ENCODE measurements around the gene TPSD1. TPM values are rescaled to one million over a fixed set of nuclear protein-coding genes. Genes with fewer than 3 reads are reported as not detected.
"Not testable (repeated sequence)": the region's sequence is repeated elsewhere in the genome, so short reads cannot be mapped to it uniquely, and the experiment has no call there.

The TPSD1 gene
- total RNA-seq, 1 donor from 2014 or later: not detected

DNA sequence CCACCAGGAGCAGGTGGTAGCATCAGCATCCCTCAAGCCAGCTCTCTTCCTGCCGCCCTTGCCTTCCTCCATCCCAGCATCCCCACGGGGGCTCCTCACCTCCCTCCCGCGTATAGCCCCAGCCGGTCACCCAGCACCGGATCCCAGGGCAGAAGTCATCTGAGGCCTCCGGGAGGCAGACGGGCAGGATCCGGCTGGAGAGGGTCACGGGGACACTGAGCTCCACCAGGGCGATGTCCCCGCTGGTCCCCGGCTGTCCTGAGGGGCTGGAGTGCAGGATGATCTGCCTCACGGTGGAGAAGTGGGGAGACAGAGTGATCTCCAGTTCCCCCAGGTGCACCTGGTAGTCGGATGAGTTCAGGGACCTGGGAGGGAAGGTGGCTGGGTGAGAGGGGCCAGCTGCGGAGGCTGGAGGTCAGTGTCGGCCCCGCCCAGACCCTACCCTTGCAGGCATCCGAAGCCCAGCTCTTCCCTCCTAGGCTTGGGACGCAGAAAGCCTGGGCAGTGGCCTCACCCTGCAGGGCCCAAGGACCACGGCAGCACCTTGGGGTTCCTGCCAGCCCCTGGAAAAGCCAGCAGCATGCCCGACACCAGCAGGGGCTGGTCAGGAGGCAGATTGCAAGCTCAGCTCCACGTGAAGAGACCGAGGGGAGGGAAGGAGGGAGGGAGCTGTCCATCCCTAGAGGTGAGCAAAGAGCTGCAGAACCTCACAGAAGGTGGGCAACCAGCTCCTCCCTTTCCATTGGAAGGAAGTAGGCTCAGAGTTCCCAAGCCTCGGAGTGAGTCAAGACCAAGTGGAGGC lies 33.1 kb upstream of the TPSD1 start:
- Mint-ChIP-seq H3K27ac (no peak overlapping the region), H3K9me3 (no peaks in the 10 kb centered on the region), H3K27me3 (ENCODE audit: low read depth) (peaks cover 1% of the 10 kb centered on the region), H3K4me1 (no peaks in the 10 kb centered on the region), H3K36me3 (no peaks in the 10 kb centered on the region), H3K4me3 (no peak overlapping the region)
- TF ChIP-seq, protein P1, sequence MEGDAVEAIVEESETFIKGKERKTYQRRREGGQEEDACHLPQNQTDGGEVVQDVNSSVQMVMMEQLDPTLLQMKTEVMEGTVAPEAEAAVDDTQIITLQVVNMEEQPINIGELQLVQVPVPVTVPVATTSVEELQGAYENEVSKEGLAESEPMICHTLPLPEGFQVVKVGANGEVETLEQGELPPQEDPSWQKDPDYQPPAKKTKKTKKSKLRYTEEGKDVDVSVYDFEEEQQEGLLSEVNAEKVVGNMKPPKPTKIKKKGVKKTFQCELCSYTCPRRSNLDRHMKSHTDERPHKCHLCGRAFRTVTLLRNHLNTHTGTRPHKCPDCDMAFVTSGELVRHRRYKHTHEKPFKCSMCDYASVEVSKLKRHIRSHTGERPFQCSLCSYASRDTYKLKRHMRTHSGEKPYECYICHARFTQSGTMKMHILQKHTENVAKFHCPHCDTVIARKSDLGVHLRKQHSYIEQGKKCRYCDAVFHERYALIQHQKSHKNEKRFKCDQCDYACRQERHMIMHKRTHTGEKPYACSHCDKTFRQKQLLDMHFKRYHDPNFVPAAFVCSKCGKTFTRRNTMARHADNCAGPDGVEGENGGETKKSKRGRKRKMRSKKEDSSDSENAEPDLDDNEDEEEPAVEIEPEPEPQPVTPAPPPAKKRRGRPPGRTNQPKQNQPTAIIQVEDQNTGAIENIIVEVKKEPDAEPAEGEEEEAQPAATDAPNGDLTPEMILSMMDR (IDR thresholded peaks at IDR 0.05; ENCODE audit: unreplicated experiment): no peak
- no peak for DNase-seq (ENCODE audit: low spot score in 2 of 2, unreplicated experiment in 2 of 2)

DNA sequence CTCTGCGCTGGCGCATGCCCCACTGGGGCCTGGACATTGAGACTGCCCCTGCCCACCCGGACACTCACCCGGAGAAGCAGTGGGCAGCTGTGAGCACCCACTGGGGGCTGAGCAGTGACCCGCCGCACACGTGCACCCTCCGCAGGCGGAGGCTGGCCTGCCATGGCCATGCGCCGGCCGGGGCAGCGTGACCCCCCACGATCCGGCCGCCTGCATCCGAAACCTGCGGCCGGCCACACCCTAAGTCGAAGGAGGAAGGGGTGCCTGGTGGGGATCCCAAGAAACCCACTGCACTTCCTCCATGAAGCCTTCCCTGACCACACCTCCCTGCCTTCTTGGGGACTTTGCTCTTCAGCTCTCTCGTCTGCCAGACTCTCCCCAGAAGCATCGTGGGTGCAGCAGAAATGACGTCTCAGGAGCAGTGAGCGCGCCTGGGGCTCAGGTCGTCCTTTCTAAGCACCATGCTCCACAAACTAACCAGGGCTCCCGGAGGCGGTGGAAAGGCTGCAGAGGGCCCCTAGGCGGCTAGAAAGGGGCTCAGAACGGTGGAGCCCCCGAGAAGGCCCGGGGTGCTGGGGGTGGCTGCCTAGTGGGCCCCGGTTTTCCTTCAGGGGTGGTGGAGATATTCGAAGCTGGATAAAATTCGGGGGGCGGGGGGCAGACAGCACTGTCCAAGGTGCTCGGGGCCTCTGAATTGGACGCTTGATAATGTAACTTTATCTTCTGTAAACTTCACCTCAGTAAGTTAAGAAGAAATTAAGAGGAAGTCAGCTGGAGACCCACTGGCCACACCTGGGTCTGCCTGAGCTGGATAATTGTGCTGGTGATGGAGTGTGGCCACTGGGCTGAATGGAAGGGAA lies 32.3 kb upstream of the TPSD1 start:
- no peaks in the 10 kb centered on the region for H3K9me3 Mint-ChIP-seq
- no peak overlapping the region for H3K27ac Mint-ChIP-seq
- H3K4me1 Mint-ChIP-seq: no peaks in the 10 kb centered on the region
- peaks cover 1% of the 10 kb centered on the region for H3K27me3 Mint-ChIP-seq (ENCODE audit: low read depth)
- no peak for DNase-seq (ENCODE audit: low spot score in 2 of 2, unreplicated experiment in 2 of 2)
- no peak overlapping the region for H3K4me3 Mint-ChIP-seq
- no peaks in the 10 kb centered on the region for H3K36me3 Mint-ChIP-seq
- TF ChIP-seq, protein P1 (IDR thresholded peaks at IDR 0.05; ENCODE audit: unreplicated experiment): no peak

DNA sequence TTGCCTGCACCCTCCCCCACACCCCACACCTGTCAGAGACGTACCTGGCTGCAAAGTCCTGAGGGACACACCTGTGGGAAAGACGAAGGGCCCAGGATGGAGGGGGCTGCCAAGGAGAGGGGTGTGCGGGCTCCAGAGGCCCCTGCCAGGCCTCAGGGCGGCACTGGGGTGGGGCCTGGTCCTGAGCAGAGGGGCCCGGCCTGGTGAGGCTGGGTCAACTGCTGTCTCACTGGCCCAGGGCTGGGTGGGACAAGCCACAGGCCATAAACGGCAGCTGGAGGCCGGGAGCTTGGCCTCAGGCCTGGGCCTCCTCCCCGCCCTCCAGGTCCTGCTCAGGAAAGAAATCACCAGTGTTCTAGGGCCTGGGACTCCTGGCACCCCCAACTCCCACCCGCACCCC lies 31.3 kb upstream of the TPSD1 start:
- Mint-ChIP-seq H3K27me3 (ENCODE audit: low read depth) (peaks cover 1% of the 10 kb centered on the region), H3K36me3 (no peaks in the 10 kb centered on the region), H3K27ac (no peak overlapping the region), H3K4me1 (no peaks in the 10 kb centered on the region), H3K4me3 (no peak overlapping the region), H3K9me3 (no peaks in the 10 kb centered on the region)
- TF ChIP-seq, protein P1 (IDR thresholded peaks at IDR 0.05; ENCODE audit: unreplicated experiment): no peak
- DNase-seq (ENCODE audit: low spot score in 2 of 2, unreplicated experiment in 2 of 2): no peak

DNA sequence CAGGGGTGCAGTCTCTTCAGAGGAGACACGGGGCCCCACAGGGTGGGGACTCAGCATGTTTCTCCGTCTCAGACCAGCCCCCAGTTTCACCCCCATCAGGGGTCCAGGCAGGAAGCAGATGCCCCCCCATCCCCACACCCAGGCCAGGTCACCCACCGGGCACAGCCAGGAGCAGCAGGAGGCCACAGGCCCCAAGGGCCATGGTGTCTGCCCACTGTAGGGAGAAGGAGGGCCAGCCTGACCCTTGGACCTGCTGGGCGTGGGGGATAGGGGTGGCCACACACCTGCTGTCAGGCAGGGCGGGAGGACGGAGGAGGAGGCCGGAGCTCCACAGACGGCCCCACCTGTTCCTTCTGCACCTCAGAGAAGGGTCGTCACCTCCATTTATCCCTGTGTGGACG lies 30.8 kb upstream of the TPSD1 start, which contains the start of gene TPSG1:
TPSG1 (minus strand) TSS at position 218 of the 401 bp plus-strand sequence; CDS start at position 202, 16 bp downstream.
- TF ChIP-seq, protein P1 (IDR thresholded peaks at IDR 0.05; ENCODE audit: unreplicated experiment): no peak
- Mint-ChIP-seq H3K27me3 (ENCODE audit: low read depth) (peaks cover 1% of the 10 kb centered on the region), H3K27ac (no peak within 1 kb of the TSS), H3K36me3 (no peaks in the 10 kb centered on the region), H3K9me3 (no peaks in the 10 kb centered on the region), H3K4me1 (no peaks in the 10 kb centered on the region), H3K4me3 (no peak within 1 kb of the TSS)
- no peak for DNase-seq (ENCODE audit: low spot score in 2 of 2, unreplicated experiment in 2 of 2)

DNA sequence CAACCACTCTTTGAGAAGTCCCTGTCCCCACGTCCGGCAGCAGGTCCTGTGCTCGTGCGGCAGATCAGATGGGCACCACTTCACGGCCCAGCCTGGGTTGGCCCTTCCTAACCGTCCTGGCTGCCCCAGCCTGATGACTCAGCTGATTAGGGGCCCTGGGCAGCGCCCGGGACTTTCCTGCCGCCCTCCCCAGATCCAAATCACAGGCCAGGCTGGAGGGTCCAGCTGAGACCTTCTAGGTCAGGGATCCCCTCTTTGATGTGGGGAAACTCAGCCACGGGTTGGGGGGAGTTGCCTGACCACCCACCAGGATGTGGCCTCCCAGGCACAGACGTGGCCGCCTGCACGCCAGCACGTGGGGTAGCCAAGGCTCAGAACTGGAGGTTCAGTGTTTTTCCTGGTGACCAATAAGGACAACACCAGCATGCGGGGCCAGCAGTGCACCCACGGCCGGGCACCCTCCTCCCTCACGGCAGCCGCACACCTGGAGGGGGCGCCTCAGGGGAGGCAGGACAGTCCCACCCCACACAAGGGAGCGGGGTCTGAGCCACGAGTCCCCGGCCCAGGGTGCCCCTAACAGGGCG lies 30.0 kb upstream of the TPSD1 start:
- not testable (repeated sequence) for H3K36me3 Mint-ChIP-seq; H3K27ac Mint-ChIP-seq; H3K9me3 Mint-ChIP-seq; H3K4me3 Mint-ChIP-seq; H3K4me1 Mint-ChIP-seq; H3K27me3 Mint-ChIP-seq (ENCODE audit: low read depth); DNase-seq (ENCODE audit: low spot score in 2 of 2, unreplicated experiment in 2 of 2)

DNA sequence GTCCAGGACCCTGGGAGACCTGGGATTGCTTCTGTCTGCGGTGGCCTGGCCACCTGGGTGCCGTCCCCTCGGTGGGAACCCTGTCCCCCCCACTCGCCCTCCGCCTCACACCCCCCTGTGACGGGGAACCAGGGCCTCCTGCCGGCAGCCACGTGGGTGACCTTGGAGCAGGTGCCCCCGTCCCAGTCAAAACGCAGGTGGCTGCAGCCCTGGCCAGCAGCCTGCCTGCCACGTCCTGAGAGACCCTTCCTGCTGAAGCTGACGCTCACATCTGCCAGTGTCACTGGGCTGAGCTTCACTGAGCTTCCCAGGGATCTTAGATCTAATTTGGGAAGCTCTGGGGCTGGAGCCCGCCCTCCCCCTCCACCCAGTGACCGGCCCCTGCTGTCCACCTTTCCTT lies 29.2 kb upstream of the TPSD1 start:
- H3K27ac Mint-ChIP-seq: not testable (repeated sequence)

DNA sequence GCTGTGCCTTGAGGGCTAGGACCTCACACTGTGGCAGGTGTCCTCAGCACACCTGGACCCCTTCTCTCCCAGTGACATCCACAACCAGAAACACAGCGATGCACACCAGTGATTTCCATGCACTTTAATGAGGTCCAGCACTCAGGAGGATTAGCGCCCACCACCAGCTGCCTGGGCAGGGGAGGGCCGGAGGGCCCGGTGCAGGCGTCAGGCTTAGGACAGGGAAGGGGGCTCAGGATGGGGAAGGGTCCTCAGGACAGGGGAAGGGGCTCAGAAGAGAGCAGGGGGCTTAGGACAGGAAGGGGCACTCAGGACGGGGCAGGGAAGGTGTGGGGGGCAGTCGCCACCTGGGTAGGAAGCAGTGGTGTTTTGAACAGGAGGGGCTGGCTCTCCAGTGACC lies 27.6 kb upstream of the TPSD1 start:
- DNase-seq (ENCODE audit: low spot score in 2 of 2, unreplicated experiment in 2 of 2); H3K4me3 Mint-ChIP-seq; H3K9me3 Mint-ChIP-seq; H3K27me3 Mint-ChIP-seq (ENCODE audit: low read depth); H3K4me1 Mint-ChIP-seq; H3K36me3 Mint-ChIP-seq; H3K27ac Mint-ChIP-seq: not testable (repeated sequence)

More for the DNA sequence above, 29.2 kb upstream of the TPSD1 start:
- not testable (repeated sequence) for H3K36me3 Mint-ChIP-seq; H3K4me3 Mint-ChIP-seq; H3K9me3 Mint-ChIP-seq; H3K27me3 Mint-ChIP-seq (ENCODE audit: low read depth); H3K4me1 Mint-ChIP-seq; DNase-seq (ENCODE audit: low spot score in 2 of 2, unreplicated experiment in 2 of 2)

DNA sequence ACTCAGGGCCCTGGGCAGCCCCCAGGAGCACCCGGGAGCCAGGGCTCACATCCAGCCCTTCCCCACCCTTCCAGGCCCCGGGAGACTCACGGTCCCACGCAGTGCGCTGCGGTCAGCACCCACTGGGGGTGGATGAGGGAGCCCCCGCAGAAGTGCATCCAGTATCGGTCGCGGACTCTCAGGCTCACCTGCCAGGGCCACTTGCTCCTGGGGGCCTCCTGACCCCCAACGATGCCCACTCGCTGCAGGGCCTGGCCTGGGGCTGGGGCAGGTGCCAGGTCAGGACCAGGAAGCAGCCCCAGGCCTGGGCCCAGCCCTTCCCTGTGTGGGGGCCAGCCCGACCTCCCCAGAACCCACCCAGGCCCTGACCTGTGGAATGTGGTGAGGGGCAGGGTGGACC lies 26.4 kb upstream of the TPSD1 start:
- not testable (repeated sequence) for H3K9me3 Mint-ChIP-seq; H3K27me3 Mint-ChIP-seq (ENCODE audit: low read depth); H3K27ac Mint-ChIP-seq; H3K4me1 Mint-ChIP-seq; H3K4me3 Mint-ChIP-seq; DNase-seq (ENCODE audit: low spot score in 2 of 2, unreplicated experiment in 2 of 2); H3K36me3 Mint-ChIP-seq

DNA sequence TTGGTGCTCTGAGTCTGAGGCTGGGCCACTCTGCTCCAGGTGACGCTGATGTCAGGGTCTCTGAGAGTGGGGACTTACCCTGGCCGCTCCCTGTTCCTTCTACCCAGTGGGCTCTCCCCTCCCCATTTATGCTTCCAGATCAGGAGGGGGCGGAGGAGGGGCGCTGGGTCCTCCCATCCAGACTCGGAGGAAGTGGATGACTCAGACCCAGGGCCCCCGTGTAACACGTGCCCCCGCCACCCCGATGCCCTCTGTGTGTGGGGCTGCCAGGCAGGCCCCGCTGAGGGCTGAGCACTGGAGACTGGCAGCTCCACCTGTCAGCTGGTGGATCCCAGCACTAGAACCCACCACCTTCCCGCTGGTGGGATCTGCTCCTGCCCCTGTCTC lies 25.8 kb upstream of the TPSD1 start, which contains the start of gene TPSB2:
TPSB2 (minus strand) TSS at position 101 of the 387 bp plus-strand sequence. CDS start 233 bp downstream, outside the sequence.
- not testable (repeated sequence) for H3K27me3 Mint-ChIP-seq (ENCODE audit: low read depth); H3K36me3 Mint-ChIP-seq; DNase-seq (ENCODE audit: low spot score in 2 of 2, unreplicated experiment in 2 of 2); H3K4me1 Mint-ChIP-seq; H3K27ac Mint-ChIP-seq; H3K9me3 Mint-ChIP-seq; H3K4me3 Mint-ChIP-seq
